Measurements from ENCODE around the gene SLC16A5.
A peak's percentile ranks its signal among the peaks of the same experiment; 100 is the strongest.
"Not testable (repeated sequence)": the region's sequence is repeated elsewhere in the genome, so short reads cannot be mapped to it uniquely, and the experiment has no call there.

Gene SLC16A5

DNA sequence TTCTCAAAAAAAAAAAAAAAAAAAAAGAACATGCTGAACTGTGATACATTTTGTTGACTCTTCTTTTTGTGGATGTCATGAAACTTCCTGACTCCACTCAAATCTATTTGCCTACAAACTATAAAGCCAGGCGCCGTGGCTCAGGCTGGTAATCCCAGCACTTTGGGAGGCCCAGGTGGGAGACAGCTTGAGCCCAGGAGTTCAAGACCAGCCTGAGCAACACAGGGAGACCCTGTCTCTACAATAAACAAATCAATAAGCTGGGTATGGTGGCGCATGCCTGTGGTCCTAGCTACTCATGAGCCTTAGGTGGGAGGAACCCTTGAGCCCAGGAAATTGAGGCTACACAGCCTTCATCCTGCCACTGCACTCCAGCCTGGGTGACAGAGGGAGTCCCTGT, 45.2 kb downstream of the SLC16A5 start:
- DNase-seq (ENCODE audit: low read depth) = no peak

DNA sequence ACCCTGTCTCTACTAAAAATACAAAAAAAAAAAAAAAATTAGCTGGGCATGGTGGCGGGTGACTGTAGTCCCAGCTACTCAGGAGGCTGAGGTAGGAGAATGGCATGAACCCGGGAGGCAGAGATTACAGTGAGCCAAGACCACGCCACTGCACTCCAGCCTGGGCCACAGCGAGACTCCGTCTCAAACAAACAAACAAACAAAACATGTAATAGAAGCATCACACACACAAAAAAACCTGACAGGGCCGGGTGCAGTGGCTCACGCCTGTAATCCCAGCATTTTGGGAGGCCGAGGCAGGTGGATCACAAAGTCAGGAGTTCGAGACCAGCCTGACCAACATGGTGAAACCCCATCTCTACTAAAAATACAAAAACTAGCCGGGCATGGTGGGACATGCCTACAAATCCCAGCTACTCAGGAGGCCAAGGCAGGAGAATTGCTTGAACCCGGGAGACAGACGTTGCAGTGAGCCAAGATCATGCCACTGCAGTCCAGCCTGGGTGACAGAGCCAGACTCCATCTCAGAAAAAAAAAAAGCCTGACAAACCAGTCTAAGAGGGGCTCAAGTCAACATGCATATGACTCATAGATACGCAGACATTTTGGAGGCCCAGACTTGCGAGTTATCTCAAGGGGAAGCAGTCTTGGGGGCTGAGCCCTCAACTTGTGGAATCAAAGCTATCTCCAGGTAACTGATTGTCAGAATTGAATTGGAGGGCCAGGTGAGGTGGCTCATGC, 46.0 kb downstream of the SLC16A5 start:
- not testable (repeated sequence) for DNase-seq (ENCODE audit: low read depth)

DNA sequence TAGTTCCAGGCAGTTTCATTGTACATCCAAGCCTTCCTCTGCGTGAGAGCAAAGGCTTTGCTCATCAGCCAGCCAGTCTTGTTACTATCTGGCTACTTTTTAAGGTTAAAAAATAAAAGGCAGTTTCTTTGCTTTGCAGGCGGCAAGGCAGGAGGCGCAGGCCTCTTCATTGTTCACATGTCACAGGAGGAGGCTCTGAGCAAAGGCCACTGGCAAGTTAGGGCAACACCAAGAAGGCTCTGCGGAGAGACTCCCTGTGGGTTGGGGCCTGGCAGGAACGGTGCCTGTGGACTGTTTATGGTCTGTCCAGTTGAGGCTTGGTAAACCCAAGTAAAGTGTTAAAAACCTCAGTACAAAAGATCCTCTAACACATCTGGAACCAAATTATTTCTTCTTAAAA, 47.7 kb downstream of the SLC16A5 start:
- no peak for DNase-seq (ENCODE audit: low read depth)

- DNase-seq (ENCODE audit: low read depth) = no peak
These were observed 48.2 kb downstream of the SLC16A5 start for GRCh38 chr17:75135946-75136345.

DNA sequence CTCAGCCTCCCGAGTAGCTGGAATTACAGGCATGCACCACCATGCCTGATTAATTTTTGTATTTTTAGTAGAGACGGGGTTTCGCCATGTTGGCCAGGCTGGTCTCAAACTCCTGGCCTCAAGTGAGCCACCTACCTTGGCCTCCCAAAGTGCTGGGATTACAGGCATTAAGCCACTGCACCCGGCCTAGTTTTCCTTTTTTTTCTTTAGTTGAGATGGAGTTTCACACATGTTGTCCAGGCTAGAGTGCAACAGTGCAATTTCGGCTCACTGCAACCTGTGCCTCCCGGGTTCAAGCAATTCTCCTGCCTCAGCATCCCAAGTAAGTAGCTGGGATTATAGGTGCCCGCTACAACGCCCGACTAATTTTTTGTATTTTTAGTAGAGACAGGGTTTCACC, 50.0 kb downstream of the SLC16A5 start:
- DNase-seq (ENCODE audit: low read depth) = not testable (repeated sequence)

DNA sequence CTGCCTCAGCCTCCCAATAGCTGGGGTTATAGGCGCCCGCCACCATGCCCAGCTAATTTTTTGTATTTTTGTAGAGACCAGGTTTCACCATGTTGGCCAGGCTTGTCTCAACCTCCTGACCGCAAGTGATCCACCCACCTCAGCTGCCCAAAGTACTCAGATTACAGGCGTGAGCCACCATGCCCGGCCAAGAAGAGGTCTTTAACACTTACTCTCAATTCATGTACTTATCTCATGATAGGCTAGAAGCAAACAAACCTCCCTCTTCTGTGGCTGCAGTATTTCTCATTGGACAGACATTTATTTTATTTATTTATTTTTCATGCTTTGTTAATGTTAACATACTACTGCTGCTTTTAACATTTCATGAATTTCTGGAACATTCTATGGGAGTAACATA, 50.8 kb downstream of the SLC16A5 start:
- DNase-seq (ENCODE audit: low read depth) = no peak

DNA sequence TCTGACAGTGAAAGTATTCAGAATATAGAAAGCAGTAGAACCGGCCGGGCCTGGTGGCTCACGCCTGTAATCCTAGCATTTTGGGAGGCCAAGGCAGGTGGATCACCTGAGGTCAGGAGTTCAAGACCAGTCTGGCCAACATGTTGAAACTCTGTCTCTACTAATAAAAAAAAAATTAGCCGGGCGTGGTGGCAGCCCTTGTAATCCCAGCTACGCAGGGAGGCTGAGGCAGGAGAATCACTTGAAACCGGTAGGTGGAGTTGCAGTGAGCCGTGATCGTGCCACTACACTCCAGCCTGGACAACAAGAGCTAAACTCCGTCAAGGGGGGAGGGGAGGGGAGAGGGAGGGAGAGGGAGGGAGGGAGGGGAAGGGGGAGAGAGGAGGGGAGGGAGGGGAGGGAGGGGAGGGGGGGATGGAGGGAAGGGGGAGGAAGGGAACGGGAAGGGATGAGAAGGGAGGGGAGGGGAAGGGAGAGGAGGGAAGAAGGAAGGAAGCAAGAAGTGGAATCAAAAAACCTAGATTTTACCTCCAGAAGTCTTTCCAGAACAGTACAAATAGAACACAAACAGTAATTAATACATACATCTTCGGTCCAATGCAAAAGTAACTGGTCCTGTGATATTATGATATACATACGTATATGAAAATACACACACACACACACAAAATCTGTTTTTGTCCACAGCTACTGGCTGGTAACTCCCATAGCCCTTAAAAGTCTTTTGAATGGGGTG, 54.6 kb downstream of the SLC16A5 start:
- DNase-seq (ENCODE audit: low read depth) = no peak

- no peak for DNase-seq (ENCODE audit: low read depth)
These were observed 57.2 kb downstream of the SLC16A5 start for GRCh38 chr17:75144816-75145512.

- no peak for DNase-seq (ENCODE audit: low read depth)
These were observed 58.8 kb downstream of the SLC16A5 start for GRCh38 chr17:75146592-75146991.

- no peak for DNase-seq (ENCODE audit: low read depth)
These were observed 60.3 kb downstream of the SLC16A5 start for GRCh38 chr17:75147878-75148546.

GRCh38 chr17:75151930-75152329, 64.2 kb downstream of the SLC16A5 start:
- DNase-seq (ENCODE audit: low read depth) = no peak

DNA sequence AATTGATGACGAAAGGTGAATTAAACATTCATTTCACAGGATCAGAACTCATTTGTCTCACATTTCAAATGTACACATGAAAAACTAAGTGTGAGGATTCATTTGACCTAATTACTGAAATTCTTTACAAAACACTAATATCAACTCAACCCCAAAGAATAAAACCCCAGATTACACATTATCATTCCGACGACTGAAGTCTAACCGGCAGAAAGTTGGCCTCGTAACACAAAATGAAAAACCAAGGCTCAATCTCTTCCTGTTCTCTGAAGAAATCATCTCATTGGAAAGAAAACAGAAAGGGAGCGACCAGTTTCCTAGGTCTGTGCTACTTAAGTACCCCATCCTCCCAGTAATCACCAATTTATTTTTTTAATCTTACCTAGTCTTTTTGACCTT, 64.8 kb downstream of the SLC16A5 start:
- no peak for DNase-seq (ENCODE audit: low read depth)

- DNase-seq (ENCODE audit: low read depth) = no peak
These were observed 65.4 kb downstream of the SLC16A5 start for GRCh38 chr17:75152922-75153779.

DNA sequence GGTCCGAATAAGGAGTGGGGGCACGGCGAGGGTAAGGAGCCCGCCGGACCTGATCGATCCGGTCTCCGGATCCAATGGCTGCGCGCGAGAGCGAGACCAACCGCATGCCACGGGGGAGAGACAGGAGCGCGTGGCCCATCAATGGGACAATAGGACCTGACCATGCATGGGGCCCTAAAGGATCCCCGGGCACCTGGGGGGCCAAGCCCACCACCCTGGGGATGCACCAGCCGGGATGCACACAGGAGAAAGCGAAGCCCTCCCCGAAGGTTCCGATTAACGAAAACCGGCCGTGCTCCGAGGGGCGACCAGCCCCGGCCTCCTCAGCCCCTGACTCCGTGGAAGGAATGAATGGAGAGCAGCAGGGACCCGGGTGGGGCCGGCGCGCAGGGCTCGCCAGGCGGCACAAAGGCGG, 66.0 kb downstream of the SLC16A5 start:
- DNase-seq (ENCODE audit: low read depth) = peak; percentile 5

- DNase-seq (ENCODE audit: low read depth) = peak; percentile 94
These were observed 66.7 kb downstream of the SLC16A5 start, which contains the start of gene JPT1 for GRCh38 chr17:75154195-75155106. JPT1 (minus strand) TSS chr17:75154512; CDS start chr17:75154397, 115 bp downstream.

DNA sequence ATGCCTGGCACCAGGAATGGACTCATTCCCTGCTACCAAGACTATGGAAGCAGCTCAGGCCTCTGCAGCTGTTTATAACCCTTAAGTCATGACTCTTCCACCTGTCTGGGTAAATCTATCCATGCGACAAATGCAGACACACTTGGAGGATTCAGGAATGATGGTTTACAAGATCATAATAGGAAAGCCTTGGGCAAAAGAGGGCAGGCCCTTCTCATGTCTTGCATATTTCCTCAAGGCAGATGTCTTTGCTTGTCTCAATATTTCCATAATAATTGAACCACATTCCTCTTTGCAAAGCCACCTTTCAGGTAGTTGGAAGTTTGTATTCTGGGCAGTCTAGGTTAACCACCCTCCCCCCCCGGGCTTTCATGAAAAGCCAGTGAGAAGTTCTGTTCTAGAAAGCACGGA, 67.4 kb downstream of the SLC16A5 start:
- no peak for DNase-seq (ENCODE audit: low read depth)

Measured in stimulated activated CD8-positive, alpha-beta memory T cell treated with anti-CD3 and anti-CD28 coated beads, Interleukin-4, amount 100 ng/mL, for 24 hours (primary cell).